ENCODE measurements around the gene SGF29.

DNA sequence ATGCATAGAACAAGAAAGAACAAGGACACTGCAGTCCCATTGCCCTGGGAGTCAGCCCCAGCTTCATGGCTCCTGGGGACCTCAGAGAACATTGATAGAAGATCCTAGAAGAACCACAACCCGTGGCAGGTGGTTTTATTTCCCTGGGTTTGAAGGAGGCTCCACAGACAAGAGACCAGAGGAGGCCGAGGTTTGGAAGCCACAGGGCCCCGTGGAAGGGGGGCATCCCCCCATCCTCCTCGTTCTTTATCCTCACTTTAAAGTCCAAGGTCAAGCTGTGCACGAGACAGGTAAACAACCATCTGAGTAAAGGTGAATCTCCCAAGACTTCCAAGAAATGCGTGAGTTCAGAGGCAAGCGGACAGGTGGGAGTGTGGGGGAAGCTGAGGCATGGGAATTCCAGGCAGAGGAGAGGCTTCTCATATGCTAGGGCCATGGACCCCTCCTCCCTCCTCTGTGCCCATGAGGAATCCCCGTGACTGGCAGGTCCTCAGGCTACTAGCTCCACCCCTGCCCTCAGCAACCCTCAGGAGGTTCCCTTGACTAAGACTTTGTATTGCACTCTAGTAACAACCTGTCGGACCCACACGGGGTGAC, 57.0 kb downstream of the SGF29 start:
- TF ChIP-seq, protein P1, sequence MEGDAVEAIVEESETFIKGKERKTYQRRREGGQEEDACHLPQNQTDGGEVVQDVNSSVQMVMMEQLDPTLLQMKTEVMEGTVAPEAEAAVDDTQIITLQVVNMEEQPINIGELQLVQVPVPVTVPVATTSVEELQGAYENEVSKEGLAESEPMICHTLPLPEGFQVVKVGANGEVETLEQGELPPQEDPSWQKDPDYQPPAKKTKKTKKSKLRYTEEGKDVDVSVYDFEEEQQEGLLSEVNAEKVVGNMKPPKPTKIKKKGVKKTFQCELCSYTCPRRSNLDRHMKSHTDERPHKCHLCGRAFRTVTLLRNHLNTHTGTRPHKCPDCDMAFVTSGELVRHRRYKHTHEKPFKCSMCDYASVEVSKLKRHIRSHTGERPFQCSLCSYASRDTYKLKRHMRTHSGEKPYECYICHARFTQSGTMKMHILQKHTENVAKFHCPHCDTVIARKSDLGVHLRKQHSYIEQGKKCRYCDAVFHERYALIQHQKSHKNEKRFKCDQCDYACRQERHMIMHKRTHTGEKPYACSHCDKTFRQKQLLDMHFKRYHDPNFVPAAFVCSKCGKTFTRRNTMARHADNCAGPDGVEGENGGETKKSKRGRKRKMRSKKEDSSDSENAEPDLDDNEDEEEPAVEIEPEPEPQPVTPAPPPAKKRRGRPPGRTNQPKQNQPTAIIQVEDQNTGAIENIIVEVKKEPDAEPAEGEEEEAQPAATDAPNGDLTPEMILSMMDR (IDR thresholded peaks at IDR 0.05 in 8 of 11, conservative IDR thresholded peaks at IDR 0.05 in 3 of 11), result no peak
- TF ChIP-seq POLR2AphosphoS5 (IDR thresholded peaks at IDR 0.05) (no peak), POLR2A (IDR thresholded peaks at IDR 0.05) (no peak)

Measured in spleen (tissue), 7 donors.